Activated CD4-positive, alpha-beta T cell treated with anti-CD3 and anti-CD28 coated beads, Interleukin-2, amount 50 U/mL, for 48 hours (primary cell): ENCODE measurements around the gene ZFP69.
"Not testable (repeated sequence)": the region's sequence is repeated elsewhere in the genome, so short reads cannot be mapped to it uniquely, and the experiment has no call there.

ENCODE experiments used
- DNase-seq, 2 experiments: peaks; one replicate each; pipeline ENCODE4 v3.0.0-alpha.2; 2020

Gene ZFP69

DNA sequence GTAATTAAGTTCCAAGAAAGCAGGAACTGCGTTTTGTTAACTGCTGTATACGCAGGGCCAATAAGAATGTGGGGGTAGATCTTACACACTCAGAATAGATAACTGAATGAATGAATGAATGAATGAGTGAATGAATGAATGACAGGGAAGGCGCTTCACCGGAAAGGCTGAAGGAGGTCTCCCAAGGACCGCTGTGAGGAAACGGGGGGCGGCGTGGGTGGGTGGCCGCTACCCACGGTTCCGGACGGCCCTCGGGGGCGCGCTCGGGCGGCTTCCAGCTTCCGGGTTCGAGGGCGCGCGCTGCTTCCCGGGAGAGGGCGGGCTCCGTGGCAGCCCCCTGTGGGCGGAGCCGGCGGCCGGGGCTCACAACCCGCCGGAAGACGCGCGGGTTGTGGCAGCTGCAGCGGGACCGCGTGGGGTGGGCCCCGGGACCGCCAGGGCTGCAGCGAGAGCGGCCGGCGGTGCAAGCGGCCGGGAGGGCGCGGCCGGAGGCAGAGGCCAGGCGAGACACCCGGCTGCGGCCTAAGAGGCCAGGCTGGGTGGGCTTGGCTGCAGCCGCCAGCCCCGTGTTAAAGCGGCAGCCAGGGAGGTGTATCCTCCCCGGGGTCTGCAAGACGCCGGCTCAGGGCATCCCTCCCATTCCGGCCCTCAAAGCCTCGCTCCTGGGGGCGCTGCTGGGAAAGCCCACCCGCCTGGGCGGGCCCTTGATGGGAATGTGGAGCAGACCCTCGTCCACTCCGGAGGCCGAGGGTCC is at the start of gene ZFP69:
ZFP69 (plus strand) TSS at position 367 of the 754 bp plus-strand sequence. CDS start 2,072 bp downstream, outside the sequence.
- DNase-seq = peak; percentile 66 to 72

DNA sequence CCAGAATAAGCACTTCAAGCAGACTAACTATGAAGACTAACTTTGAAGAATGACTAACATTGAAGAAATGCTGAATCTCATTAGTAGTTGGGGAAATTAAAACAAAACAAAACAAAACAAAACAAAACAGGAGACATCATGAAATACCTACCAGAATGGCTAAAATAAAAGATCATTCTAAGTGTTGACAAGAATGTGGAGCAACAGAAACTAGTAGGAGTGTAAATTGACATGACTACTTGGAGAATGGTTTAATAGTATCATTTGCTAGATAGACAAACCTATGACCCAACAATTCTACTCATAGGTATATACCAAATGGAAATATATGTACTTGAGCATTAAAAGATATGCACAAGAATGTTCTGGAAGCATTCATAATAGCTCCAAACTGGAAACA is 45.7 kb upstream of the ZFP69 start:
- no peak for DNase-seq

- no peak for DNase-seq
Measured at GRCh38 chr1:40432644-40433390, 44.3 kb upstream of the ZFP69 start.

- no peak for DNase-seq
Measured at GRCh38 chr1:40435471-40435870, 41.6 kb upstream of the ZFP69 start.

- no peak for DNase-seq
Measured at GRCh38 chr1:40435876-40436275, 41.2 kb upstream of the ZFP69 start.

- peak in 1 of 2 experiments; percentile 19 for DNase-seq
Measured at GRCh38 chr1:40438391-40439015, 38.6 kb upstream of the ZFP69 start.

DNA sequence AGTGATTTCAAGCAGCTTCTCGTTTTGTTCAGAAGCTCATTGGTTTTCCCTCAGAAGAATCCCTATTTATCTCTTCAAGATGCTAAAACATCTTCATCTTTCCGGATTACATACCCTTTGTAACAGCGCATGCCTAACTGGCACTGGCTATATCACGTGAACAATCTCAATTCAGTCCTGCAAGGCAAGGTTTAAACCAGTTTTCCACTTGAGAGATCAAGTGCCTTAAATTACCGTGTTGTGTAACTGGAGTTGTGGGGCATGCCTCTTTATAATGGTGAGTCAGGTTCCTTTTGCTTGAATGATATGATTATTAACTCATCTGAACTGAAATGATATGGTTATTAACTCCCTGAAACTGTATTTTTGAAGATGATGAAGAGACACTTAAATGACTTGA is 37.8 kb upstream of the ZFP69 start:
- DNase-seq = no peak

- peak; percentile 92 for DNase-seq
Measured at GRCh38 chr1:40449684-40450494, 27.2 kb upstream of the ZFP69 start, which contains the start of gene ZFP69B. Gene ZFP69B (plus strand): TSS chr1:40450476. CDS start chr1:40450962, 486 bp downstream.

GRCh38 chr1:40450495-40451237 is 26.4 kb upstream of the ZFP69 start:
- DNase-seq = peak; percentile 80 to 85

DNA sequence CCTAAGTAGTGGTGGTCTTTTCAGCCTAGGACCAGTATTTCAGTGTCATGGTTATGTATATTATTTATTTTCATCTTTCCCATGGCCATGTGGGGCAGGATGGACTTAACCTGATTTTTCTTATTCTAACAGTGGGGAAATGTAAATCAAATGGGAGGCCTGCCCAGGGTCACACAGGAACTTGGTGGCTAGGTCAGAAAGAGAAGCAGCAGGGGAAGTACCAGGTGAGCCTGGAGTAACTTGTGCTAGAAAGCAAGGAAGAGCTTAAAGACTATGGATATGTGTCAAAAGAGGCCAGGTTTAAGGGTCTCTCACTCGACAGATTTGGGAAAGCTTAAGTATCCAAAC is 25.9 kb upstream of the ZFP69 start:
- no peak for DNase-seq

DNA sequence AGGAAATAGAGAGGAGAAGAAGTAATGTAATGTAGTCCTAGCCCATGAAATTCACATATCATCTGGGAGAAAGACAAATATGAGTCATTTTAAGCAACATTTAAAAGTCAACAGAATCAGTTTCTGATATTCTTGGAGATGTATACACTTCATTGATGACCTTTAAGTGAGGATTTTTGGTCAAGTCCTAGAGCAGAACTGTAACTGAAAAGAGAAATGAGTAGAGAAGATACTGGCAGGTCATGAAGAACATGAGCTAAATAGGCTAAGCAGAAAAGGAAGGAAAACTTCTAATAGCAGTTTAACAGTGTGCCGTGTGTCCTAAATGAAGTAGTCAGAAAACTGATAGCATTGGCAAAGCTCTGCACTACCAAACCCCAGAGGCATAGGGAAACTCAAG is 22.2 kb upstream of the ZFP69 start:
- no peak for DNase-seq

DNA sequence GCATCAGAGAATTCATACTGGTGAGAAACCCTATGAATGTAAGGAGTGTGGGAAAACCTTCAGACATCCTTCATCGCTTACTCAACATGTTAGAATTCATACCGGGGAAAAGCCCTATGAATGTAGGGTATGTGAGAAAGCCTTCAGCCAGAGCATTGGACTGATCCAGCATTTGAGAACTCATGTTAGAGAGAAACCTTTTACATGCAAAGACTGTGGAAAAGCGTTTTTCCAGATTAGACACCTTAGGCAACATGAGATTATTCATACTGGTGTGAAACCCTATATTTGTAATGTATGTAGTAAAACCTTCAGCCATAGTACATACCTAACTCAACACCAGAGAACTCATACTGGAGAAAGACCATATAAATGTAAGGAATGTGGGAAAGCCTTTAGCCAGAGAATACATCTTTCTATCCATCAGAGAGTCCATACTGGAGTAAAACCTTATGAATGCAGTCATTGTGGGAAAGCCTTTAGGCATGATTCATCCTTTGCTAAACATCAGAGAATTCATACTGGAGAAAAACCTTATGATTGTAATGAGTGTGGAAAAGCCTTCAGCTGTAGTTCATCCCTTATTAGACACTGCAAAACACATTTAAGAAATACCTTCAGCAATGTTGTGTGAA is 14.0 kb upstream of the ZFP69 start:
- DNase-seq = no peak

- no peak for DNase-seq
Measured at GRCh38 chr1:40469327-40469726, 7.8 kb upstream of the ZFP69 start.

DNA sequence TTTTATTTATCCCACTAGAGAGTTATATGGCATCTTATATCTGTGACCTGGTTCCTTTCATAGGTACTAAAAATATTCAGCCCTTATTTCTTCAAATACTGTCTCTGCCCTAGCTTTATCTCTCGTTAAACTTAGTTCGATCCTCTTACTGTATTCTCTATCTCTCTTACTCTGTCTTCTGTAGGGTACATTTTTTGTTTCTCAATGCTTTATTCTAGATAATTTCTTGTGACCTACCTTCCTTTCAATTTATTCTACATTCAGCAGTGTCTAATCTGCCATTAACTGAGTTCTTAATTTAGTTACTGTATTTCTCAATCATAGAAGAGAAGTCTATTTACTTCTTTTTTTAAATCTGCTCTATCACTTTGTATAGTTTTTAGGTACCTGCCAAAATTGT is 1.8 kb upstream of the ZFP69 start:
- DNase-seq = no peak

- peak; percentile 24 to 31 for DNase-seq
Measured at GRCh38 chr1:40477678-40478053, 576 bp downstream of the ZFP69 start.

DNA sequence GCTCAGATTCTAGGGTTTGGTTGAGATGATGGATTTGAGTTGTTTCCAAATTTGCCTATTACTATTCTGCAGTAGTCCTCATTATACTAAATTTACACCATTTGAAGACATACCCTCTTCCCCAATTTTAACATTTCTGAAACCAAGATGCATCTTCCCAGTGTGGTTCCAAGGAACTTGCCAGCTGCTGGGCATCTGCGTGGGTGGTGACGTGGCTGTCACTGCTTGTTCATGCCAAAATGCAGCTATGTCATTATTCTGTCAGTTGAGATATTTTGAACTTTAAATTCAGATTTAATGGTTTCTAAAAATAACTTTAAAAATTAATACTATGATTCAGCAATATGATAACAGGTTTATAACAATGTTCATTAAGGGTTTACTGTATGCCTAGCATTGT is 1.2 kb downstream of the ZFP69 start:
- no peak for DNase-seq

DNA sequence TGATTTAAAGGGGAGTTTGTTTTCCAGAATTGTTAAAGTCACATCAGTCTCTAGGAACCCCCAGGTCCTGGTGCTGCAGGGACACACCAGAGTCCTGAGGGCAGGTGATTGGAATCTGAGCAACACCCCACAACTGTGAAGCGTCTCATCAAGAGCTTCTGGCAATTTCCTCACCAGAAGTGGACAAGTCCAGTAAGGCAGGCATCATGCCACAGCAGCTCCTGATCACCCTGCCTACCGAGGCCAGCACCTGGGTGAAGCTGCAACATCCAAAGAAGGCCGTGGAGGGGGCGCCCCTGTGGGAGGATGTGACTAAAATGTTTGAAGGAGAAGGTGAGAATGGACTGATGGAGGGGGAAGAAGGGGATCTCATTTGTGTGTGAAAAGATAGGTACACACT is 2.1 kb downstream of the ZFP69 start:
- no peak for DNase-seq

DNA sequence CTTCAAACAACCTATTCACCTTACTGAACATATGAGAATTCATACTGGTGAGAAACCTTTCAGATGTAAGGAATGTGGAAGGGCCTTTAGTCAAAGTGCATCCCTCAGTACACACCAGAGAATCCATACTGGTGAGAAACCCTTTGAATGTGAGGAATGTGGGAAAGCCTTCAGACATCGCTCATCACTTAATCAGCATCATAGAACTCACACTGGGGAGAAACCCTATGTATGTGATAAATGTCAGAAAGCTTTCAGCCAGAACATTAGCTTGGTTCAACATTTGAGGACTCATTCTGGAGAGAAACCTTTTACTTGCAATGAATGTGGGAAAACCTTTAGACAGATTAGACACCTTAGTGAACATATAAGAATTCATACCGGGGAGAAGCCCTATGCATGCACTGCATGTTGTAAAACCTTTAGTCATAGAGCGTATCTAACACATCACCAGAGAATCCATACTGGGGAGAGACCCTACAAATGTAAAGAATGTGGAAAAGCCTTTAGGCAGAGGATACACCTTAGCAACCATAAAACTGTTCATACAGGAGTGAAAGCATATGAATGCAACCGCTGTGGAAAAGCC is 18.3 kb downstream of the ZFP69 start:
- DNase-seq = no peak

DNA sequence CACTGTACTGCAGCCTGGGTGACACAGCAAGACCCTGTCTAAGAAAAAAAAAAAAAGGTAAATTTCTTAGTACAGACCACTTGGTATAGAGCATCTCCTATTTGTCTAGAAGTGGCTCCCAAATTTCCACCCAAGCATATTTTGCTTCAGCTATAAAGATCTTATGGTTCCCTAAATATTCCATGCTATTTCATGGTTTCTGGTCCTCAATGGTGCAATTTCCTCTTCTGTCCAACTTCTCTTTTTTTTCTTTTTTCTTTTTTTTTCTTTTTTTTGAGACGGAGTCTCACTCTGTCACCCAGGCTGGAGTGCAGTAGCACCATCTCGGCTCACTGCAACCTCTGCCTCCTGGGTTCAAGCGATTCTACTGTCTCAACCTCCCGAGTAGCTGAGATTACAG is 25.6 kb downstream of the ZFP69 start:
- not testable (repeated sequence) for DNase-seq

DNA sequence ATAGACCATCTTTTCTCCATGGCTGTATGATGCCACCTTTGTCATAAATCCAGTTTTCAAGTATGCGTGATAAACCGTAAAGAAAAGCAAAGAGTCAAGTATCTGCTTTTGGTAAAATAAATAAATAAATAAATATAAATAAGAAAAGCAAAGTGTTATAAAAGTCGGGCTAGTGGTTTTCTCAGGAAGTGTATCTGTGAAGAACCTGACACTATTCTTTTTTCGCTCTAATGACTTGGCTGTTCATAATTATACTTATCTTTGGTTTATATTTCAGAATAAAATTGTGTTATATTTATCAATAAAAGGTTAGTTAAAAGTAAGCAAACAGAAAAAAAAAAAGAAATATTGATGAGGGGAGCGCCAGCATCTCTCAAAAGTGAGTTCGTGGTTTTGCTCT is 30.9 kb downstream of the ZFP69 start:
- no peak for DNase-seq
